HG03520 (cell line): ENCODE results near the gene LIF.

ENCODE experiments used
- ATAC-seq: cut with Tn5 transposase; IDR thresholded peaks from one replicate; pipeline ENCODE4 v1.9.1; 2021; ENCODE audit warnings: mild to moderate bottlenecking, moderate library complexity; ENCODE audit not compliant: unreplicated experiment

LIF gene

DNA sequence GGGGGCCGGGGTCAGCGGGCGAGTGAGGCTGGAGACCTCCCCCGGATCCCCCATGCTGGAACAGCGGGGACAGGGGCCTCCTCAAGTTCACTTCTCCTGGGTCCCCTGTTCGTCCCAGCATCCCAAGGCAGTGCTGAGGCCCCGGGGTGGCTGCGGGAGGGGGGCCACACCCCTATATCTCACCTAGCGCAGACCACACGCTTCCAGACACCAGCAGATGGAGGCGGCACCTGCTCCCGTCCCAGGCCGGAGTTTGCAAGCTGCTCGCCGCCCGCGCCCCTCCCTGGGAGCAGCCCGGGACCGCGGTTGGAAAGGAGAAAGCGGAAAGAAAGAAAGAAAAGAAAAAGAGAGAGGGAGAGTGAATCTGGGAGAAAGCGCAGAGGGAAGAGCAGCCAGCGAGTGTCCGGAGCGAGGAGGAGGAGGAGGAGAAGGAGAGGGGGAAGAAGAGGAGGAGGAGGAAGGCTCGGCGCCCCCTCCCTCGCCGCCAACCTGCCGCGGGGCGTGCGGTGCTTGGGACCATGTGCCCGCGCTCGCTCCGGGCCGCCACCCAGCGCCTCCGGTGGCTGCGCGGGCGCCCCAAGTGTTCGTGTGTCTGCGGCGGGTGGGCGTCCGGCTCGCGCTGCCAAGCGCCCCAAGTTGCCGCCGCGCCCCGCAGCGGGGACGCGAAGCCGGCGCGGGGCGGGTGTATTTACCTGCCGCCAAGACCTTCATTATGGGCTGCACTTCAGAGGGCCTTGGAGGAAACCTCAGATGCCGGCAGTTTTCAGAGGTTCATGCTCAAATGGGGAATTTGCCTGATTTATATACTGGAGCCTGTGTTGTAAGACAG, at the start of gene LIF:
Gene LIF, minus strand, starts transcription at position 775 of the 829 bp plus-strand sequence. Its CDS starts 64 bp downstream, at position 711.
- no peak for ATAC-seq

DNA sequence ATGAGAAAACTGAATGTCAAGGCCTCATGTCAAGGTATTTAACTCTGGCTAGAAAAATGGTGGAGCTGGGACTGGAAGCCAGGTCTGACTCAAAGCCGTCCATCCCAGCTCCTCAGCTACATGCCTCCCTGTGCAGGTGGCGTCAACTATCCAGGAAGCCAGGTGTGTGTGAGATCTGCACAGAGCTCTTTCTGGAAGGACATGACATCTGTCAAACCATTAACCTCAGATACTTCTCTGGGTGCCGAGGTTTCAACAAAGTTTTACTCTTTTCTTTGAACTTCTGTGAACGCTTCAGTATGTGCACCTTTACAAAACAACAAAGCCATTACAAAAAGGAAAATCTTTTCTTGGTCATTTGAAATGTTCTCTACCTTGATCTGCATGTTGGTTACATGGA, 49.8 kb upstream of the LIF start:
- no peak for ATAC-seq

DNA sequence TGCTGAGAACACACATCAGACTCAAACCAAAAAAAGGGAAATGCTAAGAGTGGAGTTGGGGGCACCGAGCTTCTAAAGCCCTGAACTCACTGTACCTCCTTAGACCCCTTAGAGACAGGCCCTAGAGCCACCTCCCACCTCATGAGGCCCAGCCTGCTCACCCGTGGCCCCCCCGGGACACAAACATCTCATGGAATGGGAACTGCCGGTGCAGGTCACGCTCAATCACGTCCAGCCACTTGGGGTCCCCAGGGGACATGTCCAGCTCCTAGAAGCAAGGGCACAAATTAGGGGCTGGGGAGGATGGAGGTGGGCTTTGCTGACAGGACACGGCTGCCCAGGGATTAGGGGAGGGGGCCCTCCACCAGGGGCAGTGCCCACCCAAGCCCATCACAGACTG, 49.0 kb upstream of the LIF start:
- ATAC-seq: no peak

DNA sequence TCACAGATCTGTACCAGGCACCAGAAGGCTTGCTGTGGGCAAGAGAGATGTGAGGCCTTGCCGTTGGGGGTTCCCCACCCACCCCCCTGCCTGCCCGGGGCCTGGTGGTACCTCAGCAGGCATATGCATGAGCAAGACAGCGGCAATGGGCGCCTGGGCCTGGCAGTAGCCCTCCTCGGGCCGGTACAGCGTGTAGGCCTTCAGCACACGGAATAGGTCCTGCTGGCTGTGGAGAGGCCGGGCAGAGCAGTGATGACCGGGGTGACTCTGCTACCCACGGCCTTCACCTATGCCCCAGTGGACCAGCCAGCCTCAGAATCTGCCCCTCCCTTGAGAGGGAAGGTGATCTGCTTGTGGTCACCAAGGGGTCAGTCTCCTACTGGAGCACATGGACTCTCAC, 48.3 kb upstream of the LIF start:
- no peak for ATAC-seq

DNA sequence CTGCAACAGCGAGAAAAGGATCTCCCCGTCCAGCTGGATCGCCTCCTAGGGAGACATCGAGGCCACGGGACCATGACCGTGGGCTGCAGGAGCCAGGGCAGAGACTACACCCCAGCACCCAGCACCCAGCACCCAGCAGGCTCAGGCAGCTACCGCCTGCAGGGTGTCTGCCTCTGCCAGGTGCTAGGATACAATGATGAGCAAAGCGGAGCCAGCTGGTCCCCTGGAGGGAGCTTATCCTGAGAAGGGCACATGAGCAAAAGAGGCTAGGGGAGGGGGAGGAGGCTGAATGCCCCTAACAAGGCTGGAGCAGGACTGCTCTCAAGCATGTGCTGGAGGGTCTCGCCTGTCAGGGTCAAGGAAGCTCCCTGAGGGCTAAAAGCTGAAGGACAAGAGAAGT, 47.5 kb upstream of the LIF start:
- no peak for ATAC-seq

DNA sequence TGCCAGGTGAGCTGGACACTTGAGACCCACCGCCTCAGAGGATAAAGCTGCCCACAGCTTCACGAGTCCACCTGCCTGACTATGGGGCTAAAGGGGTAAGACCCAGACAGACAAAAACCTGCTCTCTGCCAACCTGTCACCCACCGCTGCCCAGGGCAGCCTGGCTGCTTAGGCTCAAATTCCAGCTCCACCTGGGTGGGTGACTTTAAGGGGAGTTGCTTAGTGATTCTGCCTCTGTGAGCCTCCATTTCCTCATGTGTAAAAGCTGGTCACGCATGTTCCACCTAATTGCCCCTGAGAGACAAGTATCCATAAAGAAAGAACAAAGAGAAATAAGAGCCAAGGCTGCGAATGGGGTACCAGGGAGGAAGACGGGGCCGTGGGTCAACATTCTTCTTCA, 46.5 kb upstream of the LIF start:
- no peak for ATAC-seq

DNA sequence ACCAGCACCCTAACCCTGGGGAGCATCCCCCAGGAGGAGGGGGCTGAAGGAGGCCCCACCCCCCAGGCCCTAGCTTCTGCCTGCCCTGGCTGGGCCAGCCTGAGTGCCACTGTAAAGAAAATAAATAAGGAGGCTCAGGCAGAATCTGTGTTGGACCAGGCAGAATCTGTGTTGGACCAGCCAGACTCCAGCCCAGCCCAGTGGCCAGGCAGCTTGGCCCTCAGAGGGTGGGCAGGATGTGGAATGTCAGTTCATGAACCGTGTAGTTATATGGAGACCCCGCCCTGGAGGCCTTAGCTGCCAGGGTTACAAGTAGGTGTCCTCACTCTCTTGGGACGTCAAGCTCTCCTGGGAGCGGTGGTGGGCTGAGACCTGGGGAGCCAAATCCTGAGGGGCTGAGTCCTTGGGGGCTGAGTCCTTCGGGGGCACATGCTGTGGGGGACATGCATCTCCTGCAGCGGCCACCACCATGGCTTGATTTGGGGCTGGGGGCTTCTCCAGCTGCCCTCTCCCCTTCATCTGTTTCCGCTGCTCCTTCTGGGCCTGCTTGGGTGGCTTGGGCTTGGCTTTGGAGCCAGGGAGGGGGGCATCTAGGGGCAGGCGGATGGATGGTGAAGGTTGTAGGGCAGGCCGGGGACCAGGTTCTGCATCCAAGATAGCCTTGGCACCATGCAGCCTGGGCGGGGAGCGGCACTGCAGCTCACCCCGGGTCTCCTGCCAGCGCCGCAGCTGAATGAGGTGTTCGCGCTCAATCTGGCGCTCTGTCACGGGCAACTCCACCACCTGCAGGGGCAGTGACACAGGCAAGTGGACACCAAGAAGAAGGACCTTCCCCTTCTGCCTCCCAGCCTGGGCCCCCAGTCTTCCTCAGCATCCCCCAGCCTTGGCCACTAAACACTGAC, 45.8 kb upstream of the LIF start:
- no peak for ATAC-seq

DNA sequence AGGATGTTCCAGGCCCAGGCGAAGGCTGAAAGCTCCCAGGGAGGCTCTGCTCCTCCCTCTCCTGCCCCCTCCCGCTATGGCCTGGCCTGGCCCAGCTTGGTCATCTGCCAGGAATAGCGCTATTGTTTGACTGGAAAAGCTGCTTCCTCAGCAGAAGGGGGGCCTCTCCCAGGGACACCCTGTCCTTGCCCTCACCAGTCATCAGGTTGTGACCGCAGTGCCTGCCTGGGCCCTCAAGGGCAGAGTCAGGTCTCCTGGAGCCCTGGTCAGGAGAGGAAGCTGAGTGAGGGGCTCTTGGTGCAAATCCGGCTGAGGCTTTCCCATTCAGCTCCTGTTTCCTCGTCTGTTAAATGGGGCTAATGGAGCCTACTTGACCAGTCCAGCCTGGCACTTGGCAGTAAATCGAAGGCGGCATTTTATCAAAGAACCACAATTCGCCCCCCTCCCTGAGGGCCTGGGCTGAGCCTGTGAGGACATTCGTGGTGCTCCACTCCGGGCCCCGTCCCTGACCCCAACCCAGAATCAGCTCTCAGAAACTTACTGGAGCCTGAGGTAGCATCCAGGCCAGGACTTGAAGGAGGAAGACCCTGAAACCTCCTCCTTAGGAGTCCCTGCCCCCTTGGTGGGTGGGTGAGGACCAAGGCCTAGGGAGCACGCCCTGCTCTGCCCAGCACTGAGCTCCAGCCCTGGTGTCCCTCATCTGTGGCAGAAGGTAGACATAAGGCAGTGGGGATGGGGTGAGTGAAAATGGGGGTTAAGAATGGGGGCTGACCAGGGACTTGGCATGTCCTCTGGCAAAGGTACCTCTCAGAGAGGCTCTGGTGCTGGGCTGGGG, 44.7 kb upstream of the LIF start:
- no peak for ATAC-seq

DNA sequence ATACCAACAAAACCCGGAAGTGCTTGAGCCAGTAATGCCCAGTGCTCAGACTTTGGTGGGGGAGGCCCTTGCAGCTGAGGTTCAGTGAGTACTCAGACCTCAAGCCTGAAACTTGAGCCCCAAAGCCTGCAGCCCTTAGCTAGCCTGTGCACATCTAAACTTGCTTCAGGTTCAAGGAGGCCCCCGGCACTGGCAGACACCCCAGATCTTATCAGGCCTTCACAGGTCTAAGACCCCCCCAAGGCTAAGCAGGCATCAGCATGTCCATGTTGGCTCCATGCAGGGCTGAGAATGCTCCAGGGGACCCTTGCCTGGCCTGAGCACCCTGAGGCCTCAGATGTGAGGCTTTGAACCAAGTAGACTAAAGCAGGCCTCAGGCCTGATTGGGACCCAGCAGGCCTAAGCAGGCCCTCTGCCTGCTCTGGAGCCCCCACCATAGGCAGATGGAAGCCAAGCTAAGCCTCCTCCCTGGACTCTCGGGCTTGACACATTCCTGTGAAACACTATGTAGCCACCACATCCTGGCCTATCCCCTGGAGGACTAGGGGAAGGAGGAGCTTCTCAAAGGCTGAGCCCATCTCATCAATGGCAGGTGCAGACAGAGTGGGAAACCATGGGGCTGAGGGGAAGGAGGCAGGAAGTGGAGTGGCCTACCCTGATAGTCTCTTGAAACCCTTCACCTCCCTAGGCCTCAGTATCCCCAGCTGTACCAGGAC, 43.9 kb upstream of the LIF start:
- ATAC-seq: no peak

DNA sequence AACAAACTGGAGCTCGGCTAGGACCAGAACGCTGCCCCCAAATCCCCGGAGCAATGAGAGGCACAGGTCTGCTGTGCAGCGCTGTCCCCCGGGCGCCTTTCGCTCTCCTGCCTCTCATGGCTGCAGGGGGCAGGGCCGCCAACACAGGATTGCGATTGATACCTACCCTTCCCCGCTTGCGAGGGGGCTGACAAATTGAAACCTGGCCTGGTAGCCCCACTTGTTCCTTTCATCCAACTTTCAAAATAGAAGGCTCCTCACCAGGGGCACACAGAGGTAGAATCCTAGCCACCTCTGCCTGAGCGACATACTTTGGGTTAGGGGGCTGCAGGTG, 43.4 kb upstream of the LIF start:
- ATAC-seq: peak; percentile 12

DNA sequence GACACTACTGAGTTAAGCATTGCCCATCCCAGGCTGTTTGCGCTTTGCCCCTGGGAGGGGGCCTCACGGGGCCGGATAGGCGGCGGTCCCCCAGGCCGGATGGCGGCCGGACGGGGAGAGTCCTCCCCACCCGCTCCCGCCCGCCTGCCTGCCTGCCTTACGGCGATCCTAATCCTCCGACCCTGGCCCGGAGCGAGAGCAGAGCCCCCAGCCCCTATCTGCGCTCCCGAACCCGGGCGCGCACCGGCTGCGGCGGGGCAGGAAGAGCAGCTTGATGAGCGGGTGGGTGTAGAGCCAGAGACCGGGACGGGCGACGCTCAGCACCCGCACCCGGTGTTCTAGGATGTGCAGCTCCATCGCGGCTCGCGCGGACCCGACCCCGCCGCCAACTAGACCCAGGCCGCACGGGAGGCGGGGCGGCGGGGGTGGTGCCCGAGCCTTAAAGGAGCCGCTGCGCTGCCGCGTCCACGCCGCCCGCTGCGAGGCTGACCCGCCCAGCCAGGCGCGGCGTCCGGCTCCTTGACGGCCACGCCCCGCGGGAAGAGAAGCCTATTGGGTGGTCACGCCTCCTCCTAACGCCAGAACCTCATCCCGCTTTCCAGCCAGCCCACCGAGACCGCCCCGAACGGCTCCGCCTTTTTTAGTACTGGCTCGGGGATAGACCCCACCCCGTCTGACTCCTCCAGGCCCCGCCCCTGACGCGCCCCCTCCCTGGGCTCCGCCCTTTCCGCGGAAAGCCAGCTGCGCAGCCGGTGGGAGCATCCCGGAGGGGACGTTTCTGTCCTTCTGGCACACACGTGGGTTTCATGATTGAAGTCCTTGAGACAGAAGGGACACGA, 42.8 kb upstream of the LIF start, which contains the start of gene CASTOR1:
Gene CASTOR1, minus strand, starts transcription at position 365 of the 839 bp plus-strand sequence. Its CDS starts 8 bp downstream, at position 357.
- ATAC-seq: peak; percentile 48

DNA sequence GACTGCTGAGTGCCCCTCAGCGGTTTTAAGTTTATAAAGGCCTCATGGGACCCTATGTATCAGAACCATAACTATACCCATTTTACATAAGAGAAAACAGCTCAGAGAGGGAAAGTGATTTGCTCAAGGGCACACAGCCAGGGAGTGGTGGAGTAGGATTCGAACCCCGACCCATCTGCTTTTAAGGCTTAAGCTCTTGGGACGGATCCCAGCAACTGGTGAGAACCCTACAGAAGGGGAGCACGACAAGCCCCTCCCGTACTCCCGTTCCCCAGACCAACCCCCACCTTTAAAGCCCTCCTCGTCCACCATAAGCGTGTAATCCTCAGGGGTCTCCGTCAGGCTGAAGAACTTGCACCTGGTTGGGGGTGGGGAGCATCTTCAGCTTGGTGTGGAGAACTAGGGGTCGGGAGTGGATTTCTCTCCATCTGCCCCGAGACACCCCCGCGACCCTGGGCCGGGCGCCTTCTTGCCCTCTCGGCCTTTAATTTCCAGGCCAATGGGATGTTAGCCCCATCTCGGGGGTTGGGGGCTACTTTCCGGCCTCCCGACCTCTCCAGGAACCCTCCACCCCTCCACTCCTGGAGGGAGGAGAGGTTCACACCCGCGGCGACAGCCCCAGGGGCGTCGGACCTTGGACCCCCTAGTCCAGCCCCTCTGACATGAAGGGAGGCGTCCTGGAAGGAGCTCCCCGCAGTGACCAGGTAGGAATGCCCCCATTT, 42.0 kb upstream of the LIF start:
- no peak for ATAC-seq

DNA sequence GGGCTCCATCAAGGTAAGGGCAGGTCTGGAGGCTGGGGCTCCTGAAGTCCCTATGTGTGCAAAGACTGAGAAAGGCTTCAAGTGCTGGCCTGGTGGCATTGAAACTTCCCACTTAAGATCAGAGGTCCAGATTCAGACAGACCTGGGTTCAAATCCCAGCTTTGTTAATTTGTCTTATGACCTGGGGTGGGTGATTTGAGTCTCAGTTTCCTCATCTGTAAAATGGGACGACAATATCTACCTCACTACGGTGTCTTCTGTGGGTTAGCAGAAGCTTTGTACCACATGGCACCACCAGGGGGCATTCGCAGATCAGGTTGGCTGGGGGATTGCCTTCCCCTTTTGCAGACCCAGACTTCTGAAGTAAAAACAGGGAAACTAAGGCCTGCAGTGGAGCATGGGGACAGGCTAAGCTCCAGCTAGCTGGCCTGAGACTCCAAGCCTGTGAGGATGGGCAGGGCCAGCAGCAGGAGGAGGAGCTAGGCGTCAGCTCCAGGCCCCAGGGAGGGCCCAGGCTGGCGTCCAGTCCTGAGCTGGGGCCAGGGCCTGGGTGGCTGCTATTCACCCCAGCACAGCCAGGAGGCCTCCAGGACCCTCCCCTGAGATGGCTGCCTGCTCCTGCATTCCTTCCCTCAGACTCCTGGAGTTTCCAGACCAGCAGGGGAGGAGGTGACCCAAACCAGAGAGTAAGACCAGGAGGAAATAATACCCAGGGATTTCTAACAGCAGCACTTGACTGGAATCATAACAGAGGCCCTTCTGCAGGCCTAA, 41.3 kb upstream of the LIF start:
- ATAC-seq: no peak

DNA sequence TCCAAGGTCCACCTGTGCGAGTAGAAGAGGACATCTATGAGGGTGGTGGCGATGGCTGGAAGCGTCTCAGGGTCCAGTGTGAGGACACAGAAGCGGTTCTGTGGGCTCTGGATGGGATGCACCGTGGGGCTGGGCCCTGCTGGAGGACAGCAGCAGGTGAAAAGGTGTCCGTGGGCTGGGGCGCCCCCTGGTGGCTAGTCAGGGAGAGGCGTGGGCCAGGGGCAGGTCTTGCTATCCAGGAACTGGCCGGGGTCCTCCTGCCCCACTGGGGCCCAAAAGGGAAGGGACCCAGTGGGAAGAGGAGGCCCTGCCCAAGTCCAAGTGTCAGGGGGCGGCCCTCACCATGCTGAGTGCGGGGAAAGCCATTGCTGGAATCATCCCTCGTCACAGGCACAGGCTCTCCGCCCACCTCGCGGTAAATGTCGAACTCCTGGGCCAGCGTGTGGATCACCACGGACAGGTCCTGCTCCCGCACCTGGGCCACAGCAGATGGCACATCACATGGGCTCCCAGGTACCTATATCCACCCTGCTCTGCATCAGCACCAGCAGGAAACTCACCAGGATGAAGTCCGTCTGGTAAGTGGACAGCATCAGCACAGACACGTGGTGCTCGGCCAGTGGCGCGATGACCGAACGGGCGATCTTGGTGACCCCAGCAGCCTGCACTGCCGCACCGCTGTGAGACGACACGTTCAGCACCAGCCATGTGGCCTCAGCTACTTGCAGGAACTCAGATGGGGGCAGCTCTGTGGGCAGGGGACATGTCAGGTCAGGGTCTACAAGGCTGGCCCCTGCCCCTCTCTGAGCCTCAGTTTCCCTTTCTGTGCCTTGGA, 40.5 kb upstream of the LIF start:
- no peak for ATAC-seq

DNA sequence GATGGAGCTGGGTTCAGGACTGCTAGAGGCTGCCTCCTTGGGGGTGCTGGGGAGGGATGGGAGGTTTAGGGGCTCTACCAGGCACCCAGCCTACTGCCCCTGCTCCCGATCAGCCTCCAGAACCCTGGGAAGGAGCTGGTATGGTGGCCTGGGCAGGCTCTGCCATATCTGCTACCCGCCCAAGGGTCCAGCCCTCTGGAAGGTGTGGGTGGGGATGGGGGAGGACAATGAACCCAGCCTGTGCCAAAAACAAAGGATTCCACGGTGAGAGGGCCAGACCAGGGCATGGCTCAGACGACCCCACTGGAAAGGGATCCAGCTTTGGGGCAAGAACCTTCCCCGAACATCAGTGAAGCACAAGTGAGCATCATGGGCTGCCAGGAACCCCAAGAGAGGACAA, 39.8 kb upstream of the LIF start:
- no peak for ATAC-seq

DNA sequence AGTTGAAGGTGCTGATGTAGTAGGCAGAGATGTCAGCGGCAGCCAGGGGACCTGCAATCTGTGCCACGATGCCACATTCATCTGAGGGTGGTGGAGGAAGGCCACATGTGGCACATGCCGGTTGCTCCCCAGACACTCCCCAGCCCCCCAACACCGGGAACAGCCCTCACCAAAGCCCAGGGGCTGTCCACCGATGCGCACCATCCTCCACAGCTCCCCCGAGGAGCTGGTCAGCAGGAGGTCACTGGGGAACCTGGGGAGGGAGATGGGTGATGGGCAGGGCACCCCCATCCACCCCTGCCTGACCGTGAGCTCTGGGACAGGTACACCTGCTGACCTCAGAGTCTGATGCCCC, 39.3 kb upstream of the LIF start:
- ATAC-seq: no peak

DNA sequence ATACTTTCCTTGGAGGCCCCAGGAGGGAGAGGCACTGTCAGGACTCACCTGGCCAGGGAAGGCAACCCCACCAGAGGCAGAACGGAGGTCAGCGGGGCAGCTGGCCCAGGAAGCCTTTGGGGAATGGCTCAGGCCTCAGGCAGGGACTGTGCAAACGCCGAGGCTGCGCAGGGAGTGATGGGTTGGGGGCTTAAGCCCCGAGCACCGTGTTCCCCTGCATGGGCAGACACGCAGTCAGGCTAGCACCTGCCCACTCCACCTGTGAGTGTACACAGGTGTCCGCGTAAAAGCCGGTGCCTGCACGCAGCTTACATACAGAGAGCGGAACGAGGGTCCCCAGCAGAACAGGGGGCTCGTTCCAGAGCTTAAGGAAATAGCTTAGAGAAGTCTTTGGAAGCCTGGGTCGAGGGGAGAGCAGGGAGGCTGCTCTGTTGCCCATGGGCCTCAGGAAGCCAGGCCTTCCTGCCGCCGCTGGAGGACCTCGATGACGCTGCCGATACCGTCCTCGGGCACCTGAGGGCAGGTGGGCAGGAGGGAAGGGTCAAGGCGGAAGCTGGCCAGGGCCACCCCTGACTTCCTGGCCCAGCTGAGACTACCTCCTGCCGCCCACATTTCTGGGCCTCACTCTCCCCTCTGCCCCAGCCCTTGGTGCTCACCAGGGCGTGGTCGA, 38.8 kb upstream of the LIF start:
- ATAC-seq: no peak
